Neuronal stem cell (in vitro differentiated cells): ENCODE results near the gene HOXB4.

ENCODE experiments used
- DNase-seq: peaks from one replicate; pipeline ENCODE4 v3.0.0-alpha.2; 2013; ENCODE audit warnings: low spot score
- H2AFZ ChIP-seq: one replicate; pipeline ENCODE4 v1.6.1; 2013; ENCODE audit warnings: mild to moderate bottlenecking, low read length, inconsistent platforms
- H2AK5ac ChIP-seq: 2 replicates; pipeline ENCODE4 v1.6.1; 2013; ENCODE audit warnings: low read depth, mild to moderate bottlenecking, inconsistent platforms, low read length, moderate library complexity, mixed read lengths
- H2BK120ac ChIP-seq: 2 replicates; pipeline ENCODE4 v1.6.1; 2013; ENCODE audit warnings: low read depth, mild to moderate bottlenecking, inconsistent platforms, low read length, moderate library complexity, mixed read lengths
- H2BK12ac ChIP-seq: one replicate; pipeline ENCODE4 v1.6.1; 2013; ENCODE audit warnings: low read length, inconsistent platforms
- H2BK15ac ChIP-seq: 2 replicates; pipeline ENCODE4 v1.6.1; 2013; ENCODE audit warnings: mild to moderate bottlenecking, low read length, inconsistent platforms, mixed read lengths
- H2BK5ac ChIP-seq: one replicate; pipeline ENCODE4 v1.6.1; 2013; ENCODE audit warnings: inconsistent platforms, mild to moderate bottlenecking, low read length, moderate library complexity
- H3K14ac ChIP-seq: one replicate; pipeline ENCODE4 v1.6.1; 2013; ENCODE audit warnings: low read length, inconsistent platforms
- H3K18ac ChIP-seq: 2 replicates; pipeline ENCODE4 v1.6.1; 2013; ENCODE audit warnings: low read length, inconsistent platforms
- H3K23ac ChIP-seq: 2 replicates; pipeline ENCODE4 v1.6.1; 2013; ENCODE audit warnings: low read depth, mild to moderate bottlenecking, mixed read lengths, low read length, inconsistent platforms; ENCODE audit not compliant: poor library complexity
- H3K27ac ChIP-seq: replicated peaks from 3 replicates; pipeline ENCODE4 v1.5.1; 2013; ENCODE audit warnings: low read length, inconsistent platforms
- H3K27me3 ChIP-seq, 3 experiments: 2 replicates each; pipeline ENCODE4 v1.6.1; 2013; ENCODE audit warnings: low read length in 3 of 3, mild to moderate bottlenecking in 2 of 3, inconsistent platforms in 1 of 3, low read depth in 1 of 3, mixed read lengths in 1 of 3, moderate library complexity in 1 of 3; ENCODE audit not compliant: control insufficient read depth in 3 of 3, insufficient read depth in 3 of 3
- H3K36me3 ChIP-seq, 2 donors: replicated peaks in 1 of 2; 2 replicates each; pipeline ENCODE4 v1.6.1; 2013; ENCODE audit warnings: low read length in 2 of 2; ENCODE audit not compliant: control insufficient read depth in 2 of 2, insufficient read depth in 2 of 2
- H3K4ac ChIP-seq: 2 replicates; pipeline ENCODE4 v1.6.1; 2013; ENCODE audit warnings: inconsistent platforms, mild to moderate bottlenecking, low read length, moderate library complexity
- H3K4me1 ChIP-seq, 2 donors: 1 replicate in 1 of 2; 2 replicates in 1 of 2; pipeline ENCODE4 v1.6.1; 2013; ENCODE audit warnings: low read length in 2 of 2, low read depth in 1 of 2; ENCODE audit not compliant: control insufficient read depth in 2 of 2, insufficient read depth in 1 of 2
- H3K4me2 ChIP-seq: one replicate; pipeline ENCODE4 v1.6.1; 2013; ENCODE audit warnings: mild to moderate bottlenecking, low read length, inconsistent platforms; ENCODE audit not compliant: insufficient read depth, poor library complexity, severe bottlenecking
- H3K4me3 ChIP-seq, 2 donors: 2 replicates each; pipeline ENCODE4 v1.5.1; 2013; ENCODE audit warnings: low read length in 2 of 2, mild to moderate bottlenecking in 2 of 2, inconsistent platforms in 1 of 2, moderate library complexity in 1 of 2
- H3K79me1 ChIP-seq: one replicate; pipeline ENCODE4 v1.6.1; 2013; ENCODE audit warnings: low read depth, mild to moderate bottlenecking, inconsistent platforms, low read length, moderate library complexity
- H3K9ac ChIP-seq: one replicate; pipeline ENCODE4 v1.6.1; 2013; ENCODE audit warnings: mild to moderate bottlenecking, low read depth, low read length, inconsistent platforms; ENCODE audit not compliant: poor library complexity
- H3K9me3 ChIP-seq, 2 donors: replicated peaks in 1 of 2; 2 replicates each; pipeline versions ENCODE3 to v1.6.1; 2013; ENCODE audit warnings: low read length in 2 of 2, mild to moderate bottlenecking in 2 of 2, inconsistent platforms in 1 of 2, low read depth in 1 of 2, mixed read lengths in 1 of 2, moderate library complexity in 1 of 2; ENCODE audit not compliant: control insufficient read depth in 2 of 2, insufficient read depth in 1 of 2
- H4K8ac ChIP-seq: one replicate; pipeline ENCODE4 v1.6.1; 2013; ENCODE audit warnings: low read depth, mild to moderate bottlenecking, inconsistent platforms, low read length, moderate library complexity
- H4K91ac ChIP-seq: one replicate; pipeline ENCODE4 v1.6.1; 2013; ENCODE audit warnings: low read length, low read depth, mild to moderate bottlenecking, inconsistent platforms; ENCODE audit not compliant: poor library complexity
- WGBS, 2 donors: extraction: QIAGEN DNeasy Blood & Tissue Kit; methylation state at CpG; one replicate each; pipeline ENCODE4 v1.1.7; 2013; ENCODE audit warnings: missing lambda C conversion rate in 2 of 2, mixed read lengths in 1 of 2; ENCODE audit not compliant: insufficient read length in 2 of 2, insufficient replicate concordance in 1 of 2; ENCODE audit errors: extremely low coverage in 2 of 2; 5-methylcytosine and 5-hydroxymethylcytosine counted together

Gene HOXB4

GRCh38 chr17:48594538-48595277, 16.6 kb upstream of the HOXB4 start:
- H3K9me3 ChIP-seq, result peaks cover 0 to 4% of the 10 kb centered on the region in 2 donors
- peak overlapping the region; percentile 53 for H2AFZ ChIP-seq
- no peak overlapping the region for H3K4me3 ChIP-seq
- no peaks in the 10 kb centered on the region for H3K79me1 ChIP-seq
- H2AK5ac ChIP-seq, result no peak overlapping the region
- H2BK5ac ChIP-seq, result no peak overlapping the region
- WGBS, 2 donors, result no CpG with 5 or more reads among the region's 25 CpGs
- H4K8ac ChIP-seq, result no peak overlapping the region
- H3K27me3 ChIP-seq, result peaks cover 66 to 100% (median 100%) of the 10 kb centered on the region in 3 experiments
- H3K23ac ChIP-seq, result no peak overlapping the region
- H3K36me3 ChIP-seq, result no peaks in the 10 kb centered on the region
- no peak overlapping the region for H3K27ac ChIP-seq
- H2BK120ac ChIP-seq, result no peak overlapping the region
- no peak overlapping the region for H2BK15ac ChIP-seq
- no peaks in the 10 kb centered on the region for H3K4me1 ChIP-seq
- no peak overlapping the region for H3K4me2 ChIP-seq
- H4K91ac ChIP-seq, result no peak overlapping the region
- H3K14ac ChIP-seq, result no peak overlapping the region
- no peak overlapping the region for H3K4ac ChIP-seq
- H3K9ac ChIP-seq, result no peak overlapping the region
- no peak overlapping the region for H3K18ac ChIP-seq
- DNase-seq, result no peak
- no peak overlapping the region for H2BK12ac ChIP-seq

DNA sequence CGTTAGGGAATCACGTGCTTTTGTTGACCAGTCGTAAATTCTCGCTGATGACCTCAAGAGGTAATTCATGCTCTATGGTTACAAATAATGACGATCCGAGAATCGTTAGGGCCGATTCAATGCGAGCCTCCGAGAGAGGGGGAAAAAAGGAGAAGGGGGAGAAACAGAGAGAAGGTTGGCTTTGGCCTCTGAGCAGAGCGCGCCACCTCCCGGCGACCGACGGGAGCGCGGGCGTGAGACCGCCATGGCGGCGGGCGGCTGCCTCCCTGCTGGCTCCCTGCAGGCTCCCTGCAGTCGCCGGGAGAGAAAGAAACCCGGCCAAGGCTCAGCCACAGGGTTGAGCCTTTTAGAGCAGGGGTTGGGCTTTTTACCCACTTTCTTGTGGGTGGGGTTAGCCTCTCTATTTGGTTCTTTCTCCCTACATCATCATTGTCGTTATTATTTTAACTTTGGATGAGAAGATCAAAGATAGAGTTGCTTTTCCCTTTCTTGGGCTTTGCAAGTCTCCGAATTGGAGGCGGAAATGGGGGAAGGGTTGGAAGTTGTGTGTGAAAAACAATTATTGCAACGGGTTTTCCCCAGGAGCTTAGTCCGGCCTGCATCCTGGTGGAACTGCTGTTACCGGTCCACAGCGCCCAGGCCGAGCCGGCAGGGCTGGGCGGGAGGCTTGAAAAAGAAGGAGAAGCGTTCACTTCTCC, 15.8 kb upstream of the HOXB4 start:
- Histone ChIP-seq H3K4me3 (no peak overlapping the region), H2BK5ac (no peak overlapping the region), H3K4me2 (no peak overlapping the region), H3K4me1 (no peaks in the 10 kb centered on the region), H3K27ac (no peak overlapping the region), H3K9ac (no peak overlapping the region), H3K14ac (no peak overlapping the region), H4K8ac (no peak overlapping the region), H3K23ac (no peak overlapping the region), H3K18ac (no peak overlapping the region), H3K79me1 (no peaks in the 10 kb centered on the region), H2BK12ac (no peak overlapping the region), H3K36me3 (no peaks in the 10 kb centered on the region), H3K27me3 (peaks cover 67 to 100% (median 100%) of the 10 kb centered on the region in 3 experiments), H3K9me3 (peaks cover 0 to 4% of the 10 kb centered on the region in 2 donors), H2BK15ac (no peak overlapping the region), H4K91ac (no peak overlapping the region), H2AFZ (peak overlapping the region; percentile 53), H2BK120ac (no peak overlapping the region), H2AK5ac (no peak overlapping the region), H3K4ac (no peak overlapping the region)
- DNase-seq, result peak; percentile 76
- no CpG with 5 or more reads among the region's 37 CpGs for WGBS, 2 donors

- peak within 1 kb of the TSS; percentile 53 for H2AFZ ChIP-seq
- H3K14ac ChIP-seq, result no peak within 1 kb of the TSS
- H3K9ac ChIP-seq, result no peak within 1 kb of the TSS
- H3K4me1 ChIP-seq, result no peaks in the 10 kb centered on the region
- H3K4ac ChIP-seq, result no peak within 1 kb of the TSS
- H4K8ac ChIP-seq, result no peak within 1 kb of the TSS
- H2BK15ac ChIP-seq, result no peak within 1 kb of the TSS
- H3K27ac ChIP-seq, result no peak within 1 kb of the TSS
- no peak within 1 kb of the TSS for H2BK12ac ChIP-seq
- H3K27me3 ChIP-seq, result peaks cover 65 to 100% (median 100%) of the 10 kb centered on the region in 3 experiments
- H2BK5ac ChIP-seq, result no peak within 1 kb of the TSS
- H2AK5ac ChIP-seq, result no peak within 1 kb of the TSS
- H3K23ac ChIP-seq, result peak within 1 kb of the TSS; percentile 70
- H3K4me2 ChIP-seq, result no peak within 1 kb of the TSS
- no peaks in the 10 kb centered on the region for H3K79me1 ChIP-seq
- H2BK120ac ChIP-seq, result no peak within 1 kb of the TSS
- H3K36me3 ChIP-seq, result no peaks in the 10 kb centered on the region
- peak within 1 kb of the TSS; percentile 2 for H3K18ac ChIP-seq
- DNase-seq, result no peak
- no peak within 1 kb of the TSS for H3K4me3 ChIP-seq
- H3K9me3 ChIP-seq, result peaks cover 0 to 3% of the 10 kb centered on the region in 2 donors
- no peak within 1 kb of the TSS for H4K91ac ChIP-seq
- no CpG with 5 or more reads among the region's 50 CpGs for WGBS, 2 donors
Observed at GRCh38 chr17:48593126-48593829, 15.1 kb upstream of the HOXB4 start, which contains the start of gene HOXB5. Gene HOXB5, minus strand, starts transcription at chr17:48593779. Its CDS starts 97 bp downstream, at chr17:48593682.

DNA sequence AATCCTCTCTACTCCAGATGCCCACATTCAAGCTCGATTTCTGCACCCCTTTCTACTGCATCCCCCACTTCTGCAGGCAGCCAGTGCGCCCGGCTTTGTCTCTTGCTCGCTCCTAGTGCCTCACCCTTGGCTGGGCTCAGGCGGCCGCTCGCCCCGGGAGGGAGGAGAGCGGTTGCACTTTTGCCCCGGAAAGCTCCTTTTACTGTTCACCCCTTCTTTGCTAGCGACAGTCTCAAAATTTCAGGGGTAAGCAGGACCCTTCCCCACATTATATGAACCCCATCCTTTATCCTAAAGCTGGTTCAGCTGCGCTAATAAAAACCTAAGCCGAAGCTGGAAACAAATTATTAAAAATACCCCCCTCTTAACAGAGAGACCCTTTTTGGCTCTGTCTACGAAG, 14.4 kb upstream of the HOXB4 start:
- Histone ChIP-seq H4K8ac (no peak overlapping the region), H2AK5ac (no peak overlapping the region), H3K4me3 (no peak overlapping the region), H3K4me2 (no peak overlapping the region), H3K9ac (no peak overlapping the region), H3K9me3 (peaks cover 0 to 3% of the 10 kb centered on the region in 2 donors), H3K79me1 (no peaks in the 10 kb centered on the region), H3K36me3 (no peaks in the 10 kb centered on the region), H2BK5ac (no peak overlapping the region), H4K91ac (no peak overlapping the region), H3K4me1 (no peaks in the 10 kb centered on the region), H3K18ac (no peak overlapping the region), H3K23ac (no peak overlapping the region), H3K14ac (no peak overlapping the region), H2BK120ac (no peak overlapping the region), H2BK12ac (no peak overlapping the region), H2AFZ (no peak overlapping the region), H3K27me3 (peaks cover 62 to 100% (median 100%) of the 10 kb centered on the region in 3 experiments), H3K4ac (no peak overlapping the region), H2BK15ac (no peak overlapping the region), H3K27ac (no peak overlapping the region)
- no CpG with 5 or more reads among the region's 14 CpGs for WGBS, 2 donors
- DNase-seq, result no peak
